HEK293T (cell line): ENCODE measurements around the gene DSP.

ENCODE experiments used
- ARNT ChIP-seq: fragments of 450-650 bp; IDR thresholded peaks from 2 replicates; pipeline ENCODE4 v1.6.1; 2017; ENCODE audit warnings: mild to moderate bottlenecking
- BHLHE40 ChIP-seq: fragments of 450-650 bp; IDR thresholded peaks from 2 replicates; pipeline ENCODE4 v1.6.1; 2016; ENCODE audit warnings: mild to moderate bottlenecking, moderate library complexity, borderline replicate concordance
- CTBP1 ChIP-seq: fragments of 450-650 bp; IDR thresholded peaks from 2 replicates; pipeline ENCODE4 v1.6.1; 2016; ENCODE audit warnings: borderline replicate concordance
- ELF4 ChIP-seq: fragments of 450-650 bp; IDR thresholded peaks from 2 replicates; pipeline ENCODE4 v1.6.1; 2017; ENCODE audit warnings: antibody characterized with exemption
- FOXA1 ChIP-seq: fragments of 450-650 bp; IDR thresholded peaks from 2 replicates; pipeline ENCODE4 v1.6.1; 2016; ENCODE audit warnings: mild to moderate bottlenecking
- FOXK2 ChIP-seq: fragments of 450-650 bp; IDR thresholded peaks from 2 replicates; pipeline ENCODE4 v1.6.1; 2016; ENCODE audit warnings: mild to moderate bottlenecking
- FOXM1 ChIP-seq: fragments of 450-650 bp; IDR thresholded peaks from 2 replicates; pipeline ENCODE4 v1.6.1; 2017; ENCODE audit warnings: mild to moderate bottlenecking, borderline replicate concordance
- HDGF ChIP-seq: fragments of 450-650 bp; IDR thresholded peaks from 2 replicates; pipeline ENCODE4 v1.6.1; 2017; ENCODE audit warnings: antibody characterized with exemption, borderline replicate concordance
- NFRKB ChIP-seq: fragments of 450-650 bp; IDR thresholded peaks from 2 replicates; pipeline ENCODE4 v1.6.1; 2016; ENCODE audit warnings: mild to moderate bottlenecking, moderate library complexity
- SP1 ChIP-seq: fragments of 450-650 bp; IDR thresholded peaks from 2 replicates; pipeline ENCODE4 v1.6.1; 2017
- TARDBP ChIP-seq: fragments of 450-650 bp; IDR thresholded peaks from 2 replicates; pipeline ENCODE4 v1.6.1; 2016
- ZNF384 ChIP-seq: fragments of 450-650 bp; IDR thresholded peaks from 2 replicates; pipeline ENCODE4 v1.6.1; 2016

- TF ChIP-seq SP1 (no peak), FOXM1 (no peak), ZNF384 (no peak), FOXA1 (no peak), ARNT (no peak), FOXK2 (no peak), ELF4 (no peak), TARDBP (no peak), CTBP1 (no peak), BHLHE40 (no peak), HDGF (no peak), NFRKB (no peak)
Measured at GRCh38 chr6:7512320-7512719, 29.2 kb upstream of the DSP start.
